GM21723 (cell line): ENCODE results near the gene SEMA3A.

Experiments used
- ATAC-seq: cut with Tn5 transposase; IDR thresholded peaks from one replicate; pipeline ENCODE4 v1.9.1; 2021; ENCODE audit warnings: mild to moderate bottlenecking, moderate library complexity; ENCODE audit not compliant: unreplicated experiment

Gene SEMA3A

DNA sequence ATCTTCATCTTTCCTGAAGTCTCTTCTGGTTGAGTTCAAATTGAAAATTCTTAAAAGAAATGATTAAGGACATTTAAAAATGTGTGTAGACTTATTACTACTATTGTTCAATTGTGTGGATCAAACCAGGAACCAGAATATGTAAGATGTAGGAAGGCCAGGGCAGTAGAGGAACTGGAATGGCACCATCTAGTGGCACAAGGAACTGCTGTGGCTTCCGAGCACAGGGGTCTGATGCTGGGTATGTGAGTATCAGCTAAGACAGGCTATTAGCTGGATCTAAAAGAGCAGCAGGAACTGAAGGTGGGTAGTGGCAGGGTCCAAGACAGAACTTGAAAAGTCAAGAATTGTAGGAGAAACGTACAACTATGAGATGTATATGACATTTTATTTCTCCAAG is 247.3 kb downstream of the SEMA3A start:
- ATAC-seq, result no peak

DNA sequence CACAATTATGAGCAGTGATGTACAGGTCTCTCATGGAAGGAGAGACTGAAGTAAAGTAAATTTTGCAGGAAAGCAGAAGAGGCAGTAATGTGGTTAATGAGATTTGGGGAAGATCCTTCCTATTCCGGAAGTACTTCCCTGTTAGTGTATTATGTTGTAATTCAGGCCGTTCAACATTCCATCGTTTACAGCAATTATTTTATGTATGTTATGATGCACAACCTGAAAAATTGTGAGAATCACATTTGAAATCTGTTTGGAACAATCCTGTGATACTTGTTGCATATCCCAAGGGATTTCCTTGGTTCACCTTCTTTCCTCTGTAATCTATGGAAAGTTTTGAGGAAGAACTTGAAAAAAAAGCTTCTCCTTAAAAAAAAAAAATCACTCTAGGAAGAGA is 247.8 kb downstream of the SEMA3A start:
- no peak for ATAC-seq

DNA sequence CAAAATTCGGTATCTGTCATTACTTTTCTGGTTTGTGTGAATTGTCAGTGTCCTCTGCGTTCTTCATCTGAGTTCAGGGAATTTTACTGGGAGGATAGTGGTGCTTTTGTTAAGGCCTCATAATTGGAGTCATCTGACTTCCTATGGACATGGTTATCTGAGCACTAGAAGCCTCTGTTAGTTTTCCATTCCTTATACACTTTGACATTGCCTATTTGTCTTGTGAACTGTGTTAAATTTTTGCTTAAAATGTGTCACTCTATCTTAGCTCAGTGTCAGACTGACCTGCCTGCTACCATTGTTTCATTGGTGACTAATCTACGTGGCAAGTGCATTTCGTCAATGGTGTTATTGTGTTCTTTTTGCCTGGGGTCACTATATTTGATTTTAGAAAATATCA is 253.3 kb downstream of the SEMA3A start:
- no peak for ATAC-seq

DNA sequence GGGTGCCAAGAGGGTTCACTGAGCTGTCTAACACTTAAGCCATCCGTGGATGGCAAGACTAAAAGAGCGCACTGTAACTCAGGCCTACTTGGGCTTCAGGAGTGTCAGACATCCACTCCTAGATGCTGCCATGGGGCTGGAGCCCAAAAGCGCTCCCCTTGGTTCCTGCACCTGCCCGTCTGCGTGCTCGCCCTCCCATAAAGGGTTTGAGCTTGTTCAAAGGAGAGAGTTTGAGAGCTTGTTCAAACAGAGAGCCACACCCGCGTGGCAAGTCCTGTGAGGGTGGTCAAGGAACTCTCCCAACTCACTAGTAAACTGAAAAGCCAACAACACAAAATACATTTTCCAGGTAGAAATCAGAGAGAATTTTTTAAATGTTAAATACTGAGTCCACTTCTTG is 256.7 kb downstream of the SEMA3A start:
- no peak for ATAC-seq

DNA sequence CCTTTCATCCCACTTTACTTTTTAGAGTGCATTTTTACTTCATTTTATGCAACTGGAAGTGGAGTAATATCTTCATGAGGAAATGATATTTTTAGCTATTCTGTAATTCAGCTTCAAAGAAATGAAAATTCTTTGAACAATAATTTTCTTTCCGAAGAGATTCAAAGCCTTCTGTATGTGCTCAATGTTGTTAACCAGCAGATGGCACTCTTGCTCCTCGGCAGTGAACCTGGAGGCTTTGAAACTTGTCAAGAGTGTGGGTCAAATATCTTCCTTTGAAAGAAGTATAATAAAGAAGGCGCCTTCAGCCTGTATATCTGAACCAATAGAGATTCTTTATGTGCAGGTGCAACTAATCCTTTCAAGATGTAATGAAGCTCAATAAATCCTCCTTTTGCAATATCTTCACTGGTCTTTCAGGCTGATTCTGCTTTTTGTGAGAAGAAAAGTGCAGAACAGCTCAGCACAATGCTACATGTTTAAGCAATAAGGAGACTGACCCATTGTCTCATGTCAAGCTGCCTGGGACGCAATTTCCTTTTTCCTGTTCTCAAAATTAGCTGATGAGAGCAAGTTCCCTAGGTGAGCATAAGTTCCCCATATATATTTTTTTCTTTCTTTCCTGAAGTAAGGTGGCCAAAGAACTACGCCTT is 258.4 kb downstream of the SEMA3A start:
- ATAC-seq, result peak; percentile 91

DNA sequence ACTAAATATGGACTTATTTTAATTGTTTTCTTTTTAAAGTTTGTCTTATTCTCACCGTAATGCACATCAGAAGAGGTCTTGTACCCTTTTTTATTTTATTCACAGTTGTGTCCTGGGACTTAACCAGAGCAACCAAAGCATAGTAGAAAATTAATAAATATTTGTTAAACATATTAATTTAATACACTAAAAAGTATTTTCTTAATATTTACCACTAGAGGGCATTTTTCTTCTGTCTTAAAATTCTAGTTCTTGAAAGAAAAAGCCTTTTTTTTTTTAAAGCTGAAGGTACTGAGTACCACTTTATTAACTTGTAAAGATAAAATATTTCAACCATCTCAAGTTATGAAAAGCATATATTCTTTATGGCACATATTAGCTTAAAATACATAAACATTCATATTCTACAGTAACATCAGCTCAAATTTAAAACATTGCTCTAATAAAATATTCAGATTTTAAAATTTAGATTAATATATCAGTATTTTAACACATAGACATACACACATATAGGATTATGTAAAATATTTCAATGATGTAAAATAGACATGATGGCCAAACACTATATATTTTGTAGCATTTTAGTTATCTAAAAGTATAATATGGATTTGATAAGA is 260.4 kb downstream of the SEMA3A start:
- no peak for ATAC-seq

DNA sequence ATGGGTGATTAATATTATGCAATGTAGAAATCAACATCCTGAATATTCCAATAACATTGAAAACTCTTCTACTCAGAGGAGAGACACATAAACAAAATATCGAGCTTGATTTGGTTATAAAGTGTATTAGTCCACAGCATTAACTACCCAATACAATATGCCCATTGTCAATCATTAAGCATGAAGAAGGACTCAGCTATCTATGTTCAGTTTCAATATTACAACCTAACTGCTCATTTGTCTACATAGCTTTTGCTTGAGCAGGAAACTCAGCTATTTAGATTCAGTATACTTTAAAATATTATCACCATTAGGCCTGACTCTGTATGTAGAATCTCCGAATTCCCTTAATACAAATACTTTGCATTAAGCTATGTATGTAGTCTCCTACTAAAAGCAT is 262.6 kb downstream of the SEMA3A start:
- no peak for ATAC-seq

DNA sequence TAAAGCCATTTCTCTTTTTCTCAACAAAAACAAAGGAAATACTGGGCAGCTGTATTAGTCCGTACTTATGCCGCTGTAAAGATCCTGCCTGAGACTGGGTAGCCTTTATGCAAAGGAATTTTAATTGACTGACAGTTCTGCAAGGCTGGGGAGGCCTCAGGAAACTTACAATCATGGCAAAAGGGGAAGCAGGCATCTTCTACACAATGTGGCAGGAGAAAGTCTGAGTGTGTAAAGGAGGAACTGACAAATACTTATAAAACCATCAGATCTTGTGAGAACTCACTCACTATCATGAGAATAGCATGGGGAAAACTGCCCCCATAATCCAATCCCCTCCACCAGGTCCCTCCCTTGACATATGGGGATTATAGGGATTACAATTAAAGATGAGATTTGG is 264.3 kb downstream of the SEMA3A start:
- ATAC-seq, result no peak

DNA sequence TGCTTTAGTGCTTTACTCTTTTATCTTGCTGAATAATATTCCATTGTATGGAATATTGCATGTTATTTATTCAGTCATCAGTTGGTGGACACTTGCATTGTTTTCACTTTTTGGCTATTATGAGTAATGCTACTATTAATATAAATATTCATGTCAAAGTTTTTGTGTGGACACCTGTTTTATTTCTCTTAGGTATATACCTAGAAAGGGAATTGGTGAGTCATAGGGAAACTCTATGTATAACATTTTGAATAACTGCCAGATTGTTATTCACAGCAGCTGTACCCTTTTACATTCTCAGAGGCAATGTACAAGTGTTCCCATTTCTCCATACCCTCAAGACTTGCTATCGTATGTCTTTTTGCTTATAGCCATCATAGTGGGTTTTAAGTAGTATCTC is 268.7 kb downstream of the SEMA3A start:
- ATAC-seq, result no peak

DNA sequence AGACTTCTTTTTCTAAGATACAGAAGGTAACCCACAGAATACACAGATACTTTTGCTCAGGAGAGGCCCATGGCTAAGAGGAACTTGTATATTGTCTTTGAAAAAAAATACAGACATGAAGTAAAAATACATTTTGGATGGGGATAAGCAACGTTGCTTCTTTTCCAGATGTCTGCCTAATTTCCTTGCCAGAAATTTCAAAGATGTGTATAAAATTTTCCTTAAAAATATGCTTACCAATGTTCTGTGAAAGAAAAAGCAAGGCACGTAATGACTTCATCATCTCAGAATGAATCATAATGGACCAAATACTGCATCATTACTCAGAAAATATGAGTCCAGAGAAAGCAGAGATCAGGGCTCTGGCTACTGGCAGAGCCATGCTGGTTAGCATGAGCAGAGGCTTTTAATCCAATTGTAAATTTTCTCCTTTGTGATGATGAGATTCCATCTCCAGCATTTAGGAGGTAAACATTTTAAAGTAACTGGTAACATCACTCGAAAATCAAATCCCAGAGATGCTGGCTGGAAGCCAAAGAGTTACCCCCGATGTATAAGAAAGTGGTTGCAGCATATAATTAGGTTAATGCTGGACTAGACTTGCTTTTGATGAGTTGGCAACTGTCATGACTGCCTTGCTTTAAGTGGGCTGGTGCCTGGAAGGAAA is 272.5 kb downstream of the SEMA3A start:
- ATAC-seq, result no peak

DNA sequence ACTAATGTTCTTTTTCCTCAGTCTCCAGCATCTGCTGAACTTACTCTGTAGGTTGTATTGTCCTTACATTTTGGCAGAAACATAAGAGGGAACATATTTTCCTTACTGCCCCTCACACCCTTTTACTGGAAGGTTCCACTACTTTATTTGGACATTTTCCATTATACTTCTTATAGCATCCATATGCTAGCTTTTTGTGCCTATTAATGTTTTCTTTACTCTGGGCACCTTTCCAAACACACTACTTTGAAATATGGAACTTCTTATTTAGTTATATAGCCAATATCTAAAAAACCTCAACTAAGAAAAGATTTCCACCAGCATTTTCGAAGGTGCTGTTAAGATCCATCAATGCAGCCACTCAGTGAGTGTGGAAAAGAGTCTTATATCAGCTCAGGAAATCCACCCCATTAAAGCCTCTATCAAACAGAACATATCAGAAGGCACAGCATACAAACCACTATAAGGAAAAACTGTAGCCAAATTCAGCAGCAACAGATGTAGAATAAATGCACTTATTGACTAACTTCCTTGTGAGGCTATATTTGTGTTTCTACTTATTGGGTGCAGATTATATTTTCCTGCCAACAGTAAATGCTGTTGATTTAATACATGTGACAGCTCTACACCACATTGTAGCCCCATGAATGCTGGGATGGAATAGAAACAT is 273.2 kb downstream of the SEMA3A start:
- ATAC-seq, result no peak

DNA sequence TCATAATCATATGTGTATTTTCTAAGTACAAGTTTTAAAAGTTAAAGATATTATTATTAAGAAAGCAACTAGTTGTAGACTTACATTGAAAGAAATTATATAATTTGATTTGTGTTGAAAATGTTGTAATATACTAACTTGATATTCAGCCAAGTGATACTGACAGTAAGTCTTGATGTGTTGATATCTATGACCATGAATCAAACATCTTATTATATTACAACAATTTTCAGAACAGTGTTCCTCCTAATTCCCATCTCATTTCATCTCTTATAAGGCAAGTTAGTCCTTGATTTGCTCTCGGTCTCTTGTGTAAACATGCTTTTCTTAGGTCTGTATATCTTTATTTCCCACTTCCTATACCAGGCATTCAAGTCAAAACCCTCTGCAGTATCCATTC is 276.4 kb downstream of the SEMA3A start:
- no peak for ATAC-seq

DNA sequence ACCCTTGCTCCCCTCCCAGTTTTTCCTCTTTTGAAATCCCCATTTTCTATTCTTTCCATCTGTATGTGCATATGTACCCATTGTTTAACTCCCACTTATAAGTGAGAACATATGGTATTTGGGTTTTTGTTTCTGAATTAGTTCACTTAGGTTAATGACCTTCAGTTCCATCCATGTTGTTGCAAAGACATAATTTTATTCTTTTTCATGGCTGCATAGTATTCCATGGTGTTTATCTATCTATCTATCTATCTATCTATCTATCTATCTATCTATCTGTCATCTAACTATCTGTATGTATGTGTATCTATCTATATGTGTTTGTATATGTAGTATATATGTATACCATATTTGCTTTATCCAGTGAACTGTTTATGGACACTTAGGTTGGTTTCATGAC is 281.4 kb downstream of the SEMA3A start:
- no peak for ATAC-seq

DNA sequence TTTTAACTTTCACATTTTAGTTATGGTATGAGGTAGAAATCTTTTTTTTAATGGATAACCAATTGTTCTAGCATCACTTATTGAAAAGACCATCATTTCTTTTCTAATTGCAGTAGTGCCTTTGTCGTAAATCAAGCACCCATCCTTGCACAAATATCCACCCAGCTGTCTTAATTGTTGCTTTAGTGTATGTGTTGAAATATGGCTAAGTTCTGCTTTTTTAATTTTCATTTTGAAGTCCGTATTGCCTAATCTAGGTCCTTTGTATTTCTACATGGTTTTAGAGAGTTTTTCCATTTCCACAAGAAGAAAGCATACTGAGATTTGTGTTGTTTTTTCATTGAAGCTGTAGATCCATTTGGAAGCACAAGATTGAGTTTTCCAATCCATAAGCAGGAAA is 286.1 kb downstream of the SEMA3A start:
- ATAC-seq, result no peak
